MM.1S (cell line): ENCODE data around the gene DHRS11.

Experiments
- CTCF ChIP-seq: fragments of 300-600 bp; sonication (generic); IDR thresholded peaks from 2 replicates; pipeline ENCODE4 v1.5.1; 2016; ENCODE audit warnings: antibody characterized with exemption, low read length, mixed read lengths
- EZH2 ChIP-seq: fragments of 300-600 bp; sonication (generic); optimal IDR thresholded peaks from 2 replicates; pipeline ENCODE3; 2017; ENCODE audit warnings: low read depth, mild to moderate bottlenecking, antibody characterized with exemption, low read length, mixed read lengths
- EZH2phosphoT487 ChIP-seq: fragments of 300-600 bp; sonication (generic); IDR thresholded peaks from 2 replicates; pipeline ENCODE4 v1.6.1; 2018; ENCODE audit warnings: antibody characterized with exemption, low read length

DNA sequence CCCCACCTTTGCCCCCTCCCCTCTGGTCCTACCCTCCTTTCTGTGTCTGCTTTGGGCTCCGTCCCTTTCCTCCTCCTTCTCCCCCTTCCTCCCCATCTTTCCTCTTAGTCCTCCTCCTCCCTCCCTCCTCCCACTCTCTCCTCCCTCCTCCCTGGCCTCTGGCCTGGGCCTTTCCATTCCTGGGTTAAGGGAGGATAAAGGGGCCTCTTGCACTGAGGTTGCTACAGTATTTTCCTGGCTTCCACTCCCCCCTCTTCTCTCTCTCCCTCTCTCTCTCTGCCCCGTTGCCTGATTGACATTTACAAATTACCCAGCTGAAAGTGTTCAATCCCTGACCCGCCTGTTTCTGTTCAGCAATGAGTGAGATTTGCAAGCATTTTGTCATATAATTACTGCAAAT is 53.7 kb downstream of the DHRS11 start:
- TF ChIP-seq CTCF (no peak), EZH2phosphoT487 (no peak), EZH2 (no peak)
